ENCODE results near the gene PRAF2.

GRCh38 chrX:49102190-49102589, 28.4 kb upstream of the PRAF2 start:
- TF ChIP-seq CTCF (IDR thresholded peaks at IDR 0.05), result no peak
- no peak for TF ChIP-seq POLR2A (IDR thresholded peaks at IDR 0.05)

Measured in esophagus squamous epithelium (tissue), 4 donors.